H1 (cell line): ENCODE data around the gene NR3C2. TPM values are rescaled to one million over a fixed set of nuclear protein-coding genes. Genes with fewer than 3 reads are reported as not detected.

ENCODE experiments used
- CTCF ChIA-PET: fragments of 300-600 bp; sonication (Branson Sonifier 250); formaldehyde crosslinking; loops from one replicate; lab custom pipeline; 2021; ENCODE audit not compliant: partially characterized antibody; lab: Charles Lee
- POLR2A ChIA-PET: fragments of 300-600 bp; sonication (Branson Sonifier 250); formaldehyde crosslinking; loops from one replicate; lab custom pipeline; 2021; ENCODE audit warnings: inconsistent platforms; ENCODE audit not compliant: partially characterized antibody; lab: Charles Lee
- DNase-seq, 2 experiments: peaks; one replicate each; pipeline versions ENCODE4 v3.0.0 to v3.0.0-alpha.2; 2010 to 2022; ENCODE audit warnings: low spot score in 2 of 2, low read depth in 1 of 2, mixed read lengths in 1 of 2
- FAIRE-seq: peaks from 2 replicates; lab custom pipeline; 2011; peaks lifted over from hg19 to GRCh38; lab: Jason Lieb, UNC
- H2AFZ ChIP-seq: 2 replicates; pipeline ENCODE4 v1.8.1; 2012; ENCODE audit warnings: low read length, inconsistent platforms
- H2AK5ac ChIP-seq: 2 replicates; pipeline ENCODE4 v1.6.1; 2013; ENCODE audit warnings: low read depth, low read length
- H2BK120ac ChIP-seq: replicated peaks from 2 replicates; pipeline ENCODE3; 2013; ENCODE audit warnings: low read depth, low read length, inconsistent platforms
- H2BK12ac ChIP-seq: 2 replicates; pipeline ENCODE4 v1.6.1; 2013; ENCODE audit warnings: low read depth, low read length
- H2BK15ac ChIP-seq: 2 replicates; pipeline ENCODE4 v1.6.1; 2013; ENCODE audit warnings: low read length
- H2BK20ac ChIP-seq: 2 replicates; pipeline ENCODE4 v1.6.1; 2013; ENCODE audit warnings: low read length
- H2BK5ac ChIP-seq: 2 replicates; pipeline ENCODE4 v1.6.1; 2013; ENCODE audit warnings: low read depth, low read length
- H3K14ac ChIP-seq: 2 replicates; pipeline ENCODE4 v1.6.1; 2013; ENCODE audit warnings: inconsistent platforms; ENCODE audit not compliant: insufficient read length
- H3K18ac ChIP-seq: 2 replicates; pipeline ENCODE4 v1.6.1; 2013; ENCODE audit warnings: low read length; ENCODE audit errors: extremely low read depth
- H3K23ac ChIP-seq: 2 replicates; pipeline ENCODE4 v1.6.1; 2013; ENCODE audit warnings: inconsistent platforms; ENCODE audit not compliant: insufficient read length
- H3K23me2 ChIP-seq: 2 replicates; pipeline ENCODE4 v1.6.1; 2013; ENCODE audit warnings: low read depth, low read length
- H3K27ac ChIP-seq: 2 replicates; pipeline ENCODE4 v1.6.1; 2011; ENCODE audit warnings: low read depth, low read length, inconsistent platforms
- H3K27me3 ChIP-seq, 4 experiments: replicated peaks in 1 of 4; 1 replicate in 1 of 4; 2 replicates in 3 of 4; pipeline versions ENCODE4 v1.6.1 to v1.8.1; 2011 to 2013; ENCODE audit warnings: low read length in 3 of 4, mild to moderate bottlenecking in 3 of 4, inconsistent platforms in 2 of 4, mixed read lengths in 2 of 4, moderate library complexity in 1 of 4; ENCODE audit not compliant: control insufficient read depth in 3 of 4, insufficient read depth in 3 of 4; ENCODE audit errors: extremely low read depth in 1 of 4
- H3K36me3 ChIP-seq, 4 experiments: 2 replicates each; pipeline versions ENCODE4 v1.6.1 to v1.8.1; 2011 to 2013; ENCODE audit warnings: mild to moderate bottlenecking in 4 of 4, low read length in 3 of 4, moderate library complexity in 2 of 4, control low read depth in 1 of 4, inconsistent platforms in 1 of 4; ENCODE audit not compliant: insufficient read depth in 4 of 4, control insufficient read depth in 2 of 4
- H3K4ac ChIP-seq: replicated peaks from 2 replicates; pipeline ENCODE3; 2013; ENCODE audit warnings: low read length, low read depth, mixed read lengths, inconsistent platforms; ENCODE audit not compliant: insufficient read length
- H3K4me1 ChIP-seq, 4 experiments: replicated peaks in 1 of 4; 1 replicate in 1 of 4; 2 replicates in 3 of 4; pipeline versions ENCODE4 v1.6.1 to v1.8.1; 2011 to 2013; ENCODE audit warnings: low read length in 3 of 4, inconsistent platforms in 2 of 4, mixed read lengths in 1 of 4; ENCODE audit not compliant: insufficient read depth in 4 of 4, control insufficient read depth in 3 of 4
- H3K4me2 ChIP-seq, 2 experiments: 2 replicates each; pipeline versions ENCODE4 v1.6.1 to v1.8.1; 2011 to 2013; ENCODE audit warnings: low read depth in 2 of 2, low read length in 2 of 2, control low read depth in 1 of 2, inconsistent platforms in 1 of 2, mild to moderate bottlenecking in 1 of 2; ENCODE audit not compliant: insufficient read depth in 1 of 2
- H3K4me3 ChIP-seq, 4 experiments: fragments of 200-600, 300-600 bp in 1 of 4; sonication (generic), shearing (Covaris generic), sonication (Bioruptor Twin) in 1 of 4; 2 replicates each; pipeline versions ENCODE4 v1.5.1 to v1.8.1; 2011 to 2016; ENCODE audit warnings: low read length in 4 of 4, low read depth in 3 of 4, control low read depth in 2 of 4, inconsistent platforms in 2 of 4, mild to moderate bottlenecking in 2 of 4, mixed read lengths in 1 of 4, moderate library complexity in 1 of 4; ENCODE audit not compliant: insufficient read depth in 2 of 4; ENCODE audit errors: extremely low read depth in 1 of 4
- H3K56ac ChIP-seq: replicated peaks from 2 replicates; pipeline ENCODE3; 2013; ENCODE audit warnings: low read depth, mild to moderate bottlenecking, mixed read lengths, low read length, inconsistent platforms; ENCODE audit not compliant: insufficient read length
- H3K79me1 ChIP-seq: 2 replicates; pipeline ENCODE4 v1.6.1; 2013; ENCODE audit warnings: low read depth, low read length, control low read depth
- H3K79me2 ChIP-seq, 2 experiments: 2 replicates each; pipeline versions ENCODE4 v1.6.1 to v1.8.1; 2012 to 2013; ENCODE audit warnings: low read length in 2 of 2, mild to moderate bottlenecking in 2 of 2, inconsistent platforms in 1 of 2; ENCODE audit not compliant: insufficient read depth in 2 of 2, control insufficient read depth in 1 of 2
- H3K9ac ChIP-seq, 4 experiments: replicated peaks in 1 of 4; 1 replicate in 1 of 4; 2 replicates in 3 of 4; pipeline versions ENCODE4 v1.6.1 to v1.8.1; 2011 to 2013; ENCODE audit warnings: low read depth in 3 of 4, low read length in 3 of 4, control low read depth in 2 of 4, mild to moderate bottlenecking in 2 of 4, moderate library complexity in 2 of 4, inconsistent platforms in 1 of 4; ENCODE audit errors: extremely low read depth in 1 of 4
- H3K9me3 ChIP-seq, 2 experiments: 2 replicates each; pipeline versions ENCODE4 v1.6.1 to v1.8.1; 2012 to 2013; ENCODE audit warnings: mild to moderate bottlenecking in 2 of 2, moderate library complexity in 2 of 2, control low read depth in 1 of 2, inconsistent platforms in 1 of 2, low read depth in 1 of 2, low read length in 1 of 2, mixed read lengths in 1 of 2; ENCODE audit not compliant: insufficient read depth in 2 of 2
- H4K20me1 ChIP-seq, 2 experiments: replicated peaks in 1 of 2; 2 replicates each; pipeline versions ENCODE3 to v1.8.1; 2011 to 2013; ENCODE audit warnings: inconsistent platforms in 2 of 2, low read length in 2 of 2, mild to moderate bottlenecking in 1 of 2; ENCODE audit not compliant: insufficient read depth in 2 of 2, control insufficient read depth in 1 of 2
- H4K5ac ChIP-seq: 2 replicates; pipeline ENCODE4 v1.6.1; 2013; ENCODE audit warnings: low read length, low read depth, mixed read lengths, inconsistent platforms; ENCODE audit not compliant: insufficient read length
- H4K8ac ChIP-seq: 2 replicates; pipeline ENCODE4 v1.8.0; 2013; ENCODE audit warnings: mild to moderate bottlenecking, moderate library complexity, low read length, inconsistent platforms; ENCODE audit not compliant: insufficient read depth; ENCODE audit errors: extremely low read depth
- H4K91ac ChIP-seq: replicated peaks from 2 replicates; pipeline ENCODE3; 2013; ENCODE audit warnings: low read length, mixed read lengths, inconsistent platforms; ENCODE audit not compliant: insufficient read length
- CHD1 ChIP-seq: IDR thresholded peaks from 2 replicates; pipeline ENCODE4 v1.6.1; 2012; ENCODE audit warnings: low read depth, low read length, improper control_type of control experiment
- EZH2 ChIP-seq: fragments of 200-600 bp; sonication (generic); IDR thresholded peaks from 2 replicates; pipeline ENCODE4 v1.7.1; 2012; ENCODE audit warnings: low read depth, mild to moderate bottlenecking, moderate library complexity, low read length, inconsistent platforms; ENCODE audit not compliant: severe bottlenecking
- JUND ChIP-seq: IDR thresholded peaks from 2 replicates; pipeline ENCODE4 v1.6.1; 2011; ENCODE audit warnings: mild to moderate bottlenecking, improper control_type of control experiment, low read length
- KDM1A ChIP-seq: fragments of 200-600, 300-600 bp; sonication (generic); IDR thresholded peaks from 2 replicates; pipeline ENCODE4 v1.7.1; 2016; ENCODE audit warnings: mild to moderate bottlenecking, low read length, borderline replicate concordance
- NANOG ChIP-seq: IDR thresholded peaks from 2 replicates; pipeline ENCODE4 v1.6.1; 2011; ENCODE audit warnings: low read length, low read depth, mild to moderate bottlenecking, inconsistent platforms; ENCODE audit not compliant: insufficient read depth, poor library complexity, severe bottlenecking
- RNF2 ChIP-seq: fragments of 200-900, 300-1000 bp; sonication (generic); IDR thresholded peaks from 2 replicates; pipeline ENCODE4 v1.7.1; 2016; ENCODE audit warnings: borderline replicate concordance, low read depth, mild to moderate bottlenecking, antibody characterized with exemption, low read length; ENCODE audit not compliant: poor library complexity, severe bottlenecking; ENCODE audit errors: missing control alignments
- SIRT6 ChIP-seq: IDR thresholded peaks from one replicate; pipeline ENCODE4 v1.7.1; 2012; ENCODE audit warnings: low read length, inconsistent platforms
- WGBS, 2 experiments: shearing (Covaris generic) in 1 of 2; methylation state at CpG; one replicate each; pipeline versions ENCODE4 v1.1.6 to v1.1.7; 2013 to 2015; ENCODE audit warnings: low lambda C conversion rate in 2 of 2, mixed read lengths in 2 of 2, inconsistent platforms in 1 of 2, low coverage in 1 of 2, missing lambda C conversion rate in 1 of 2; ENCODE audit not compliant: insufficient replicate concordance in 2 of 2, insufficient coverage in 1 of 2, insufficient read length in 1 of 2; ENCODE audit errors: extremely low coverage in 1 of 2, missing lambda C conversion rate in 1 of 2; 5-methylcytosine and 5-hydroxymethylcytosine counted together
- polyA plus RNA-seq, 7 experiments: library from polyadenylated mRNA; depleted of rRNA in 3 of 7; stranded (reverse) in 5 of 7; unstranded in 2 of 7; fragments of >200 nt in 5 of 7; fragments of 200-250 nt in 2 of 7; gene quantifications; 1 replicate in 5 of 7; 2 replicates in 1 of 7; 4 replicates in 1 of 7; pipeline versions ENCODE4 v1.2.1 to v1.2.3, GENCODE V29; 2011 to 2013; ENCODE audit warnings: missing spikeins in 2 of 7, mixed read lengths in 2 of 7
- total RNA-seq: library from RNA; stranded (reverse); fragmentation: NEBNext Ultra II Directional; extraction: Animal tissue kit (Norgen Biotek cat#: 25700); gene quantifications from 2 replicates; pipeline ENCODE4 v1.2.1, GENCODE V29; 2021
- TF ChIP-seq, protein P1 (sequence below): IDR thresholded peaks from 2 replicates; pipeline ENCODE4 v1.6.1; 2012; ENCODE audit warnings: low read length, inconsistent platforms
- TF ChIP-seq, protein P2 (sequence below), 3 experiments: IDR thresholded peaks; 1 replicate in 2 of 3; 2 replicates in 1 of 3; pipeline versions ENCODE4 v1.5.1 to v1.6.1; 2011; ENCODE audit warnings: low read length in 3 of 3, mild to moderate bottlenecking in 3 of 3, inconsistent platforms in 2 of 3, low read depth in 1 of 3, moderate library complexity in 1 of 3; ENCODE audit not compliant: insufficient read depth in 1 of 3; ENCODE audit errors: control extremely low read depth in 1 of 3

The NR3C2 gene
- total and polyA plus RNA-seq, 2 of the 8 experiments (the other 6 are each of a cell fraction or from before 2014, with no cell fraction given) = 0.80 to 3.9 TPM

DNA sequence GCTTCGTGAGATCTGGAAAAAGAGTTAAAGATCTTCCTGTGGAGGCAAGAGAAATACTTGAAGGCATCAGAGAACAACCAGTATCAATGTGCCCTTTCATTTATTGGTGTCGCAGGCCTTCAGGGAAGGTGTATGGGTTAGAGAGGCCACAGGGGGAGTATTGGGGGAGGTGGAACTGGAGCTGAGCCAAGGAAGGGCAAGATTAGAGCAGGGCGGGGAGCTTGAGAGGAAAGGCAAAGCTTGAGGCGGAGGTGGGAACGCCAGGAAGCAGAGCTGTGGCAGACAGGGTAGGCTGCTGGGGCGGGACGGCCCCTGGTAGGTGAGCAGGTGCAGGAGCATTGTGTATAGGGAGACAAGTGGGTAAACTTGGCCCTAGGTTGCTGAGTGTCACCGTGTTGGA, 380.4 kb downstream of the NR3C2 start:
- DNase-seq = no peak
- Histone ChIP-seq H3K4me2 (no peak overlapping the region), H3K23ac (no peak overlapping the region), H3K9me3 (no peaks in the 10 kb centered on the region), H3K4ac (no peak overlapping the region), H3K79me1 (no peaks in the 10 kb centered on the region; the same call in 1 of the 2 replicates), H2AFZ (no peak overlapping the region), H3K23me2 (no peaks in the 10 kb centered on the region), H2AK5ac (no peak overlapping the region), H3K56ac (no peak overlapping the region), H4K20me1 (no peaks in the 10 kb centered on the region), H4K91ac (no peak overlapping the region), H2BK20ac (no peak overlapping the region), H3K27ac (no peak overlapping the region), H2BK5ac (no peak overlapping the region), H3K79me2 (no peaks in the 10 kb centered on the region), H3K4me1 (peaks cover 0 to 7% (median 4%) of the 10 kb centered on the region in 4 experiments; a peak in 2 of 7 replicates), H3K27me3 (no peaks in the 10 kb centered on the region), H3K4me3 (no peak overlapping the region), H2BK120ac (no peak overlapping the region), H3K18ac (no peak overlapping the region), H4K8ac (no peak overlapping the region), H2BK12ac (no peak overlapping the region), H3K9ac (no peak overlapping the region), H4K5ac (no peak overlapping the region), H2BK15ac (no peak overlapping the region), H3K14ac (no peak overlapping the region), H3K36me3 (no peaks in the 10 kb centered on the region)
- no peak for FAIRE-seq
- ChIA-PET CTCF (interaction anchor here (0.5 to 1.4 kb wide), 8 partner anchors 9 to 373 kb away, joined by 3 to 6 read pairs (median 3); no protein-coding TSS in a partner anchor), POLR2A (no interaction called here)
- 66% methylated on average over 8 of the region's 8 CpGs; no CpG with 5 or more reads in 1 of the 2 experiments for WGBS, 2 experiments
- no peak for TF ChIP-seq NANOG
- no peak for TF ChIP-seq RNF2
- no peak for TF ChIP-seq KDM1A
- TF ChIP-seq, protein P1, sequence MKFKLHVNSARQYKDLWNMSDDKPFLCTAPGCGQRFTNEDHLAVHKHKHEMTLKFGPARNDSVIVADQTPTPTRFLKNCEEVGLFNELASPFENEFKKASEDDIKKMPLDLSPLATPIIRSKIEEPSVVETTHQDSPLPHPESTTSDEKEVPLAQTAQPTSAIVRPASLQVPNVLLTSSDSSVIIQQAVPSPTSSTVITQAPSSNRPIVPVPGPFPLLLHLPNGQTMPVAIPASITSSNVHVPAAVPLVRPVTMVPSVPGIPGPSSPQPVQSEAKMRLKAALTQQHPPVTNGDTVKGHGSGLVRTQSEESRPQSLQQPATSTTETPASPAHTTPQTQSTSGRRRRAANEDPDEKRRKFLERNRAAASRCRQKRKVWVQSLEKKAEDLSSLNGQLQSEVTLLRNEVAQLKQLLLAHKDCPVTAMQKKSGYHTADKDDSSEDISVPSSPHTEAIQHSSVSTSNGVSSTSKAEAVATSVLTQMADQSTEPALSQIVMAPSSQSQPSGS = no peak
- no peak for TF ChIP-seq JUND
- TF ChIP-seq SIRT6 = no peak
- TF ChIP-seq CHD1 = no peak
- no peak for TF ChIP-seq EZH2
- TF ChIP-seq, protein P2, sequence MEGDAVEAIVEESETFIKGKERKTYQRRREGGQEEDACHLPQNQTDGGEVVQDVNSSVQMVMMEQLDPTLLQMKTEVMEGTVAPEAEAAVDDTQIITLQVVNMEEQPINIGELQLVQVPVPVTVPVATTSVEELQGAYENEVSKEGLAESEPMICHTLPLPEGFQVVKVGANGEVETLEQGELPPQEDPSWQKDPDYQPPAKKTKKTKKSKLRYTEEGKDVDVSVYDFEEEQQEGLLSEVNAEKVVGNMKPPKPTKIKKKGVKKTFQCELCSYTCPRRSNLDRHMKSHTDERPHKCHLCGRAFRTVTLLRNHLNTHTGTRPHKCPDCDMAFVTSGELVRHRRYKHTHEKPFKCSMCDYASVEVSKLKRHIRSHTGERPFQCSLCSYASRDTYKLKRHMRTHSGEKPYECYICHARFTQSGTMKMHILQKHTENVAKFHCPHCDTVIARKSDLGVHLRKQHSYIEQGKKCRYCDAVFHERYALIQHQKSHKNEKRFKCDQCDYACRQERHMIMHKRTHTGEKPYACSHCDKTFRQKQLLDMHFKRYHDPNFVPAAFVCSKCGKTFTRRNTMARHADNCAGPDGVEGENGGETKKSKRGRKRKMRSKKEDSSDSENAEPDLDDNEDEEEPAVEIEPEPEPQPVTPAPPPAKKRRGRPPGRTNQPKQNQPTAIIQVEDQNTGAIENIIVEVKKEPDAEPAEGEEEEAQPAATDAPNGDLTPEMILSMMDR (IDR thresholded peaks at IDR 0.05; ENCODE audit: control extremely low read depth in 1 of 3, insufficient read depth in 1 of 3, low read depth in 1 of 3, low read length in 3 of 3) = no peak
